Suppressor macrophage (primary cell): ENCODE data around the gene SMCO3.
A peak's percentile ranks its signal among the peaks of the same experiment; 100 is the strongest.
"Not testable (repeated sequence)": the region's sequence is repeated elsewhere in the genome, so short reads cannot be mapped to it uniquely, and the experiment has no call there.

ENCODE experiments used
- DNase-seq, 4 experiments: peaks; one replicate each; pipeline ENCODE4 v3.0.0-alpha.2; 2020 to 2022

Gene SMCO3

GRCh38 chr12:14774074-14774905 lies 39.7 kb downstream of the SMCO3 start:
- peak; percentile 92 to 97 (median 96) for DNase-seq

- no peak for DNase-seq
Measured at GRCh38 chr12:14773685-14774073, 40.3 kb downstream of the SMCO3 start.

GRCh38 chr12:14772946-14773345 lies 41.0 kb downstream of the SMCO3 start:
- DNase-seq: no peak

DNA sequence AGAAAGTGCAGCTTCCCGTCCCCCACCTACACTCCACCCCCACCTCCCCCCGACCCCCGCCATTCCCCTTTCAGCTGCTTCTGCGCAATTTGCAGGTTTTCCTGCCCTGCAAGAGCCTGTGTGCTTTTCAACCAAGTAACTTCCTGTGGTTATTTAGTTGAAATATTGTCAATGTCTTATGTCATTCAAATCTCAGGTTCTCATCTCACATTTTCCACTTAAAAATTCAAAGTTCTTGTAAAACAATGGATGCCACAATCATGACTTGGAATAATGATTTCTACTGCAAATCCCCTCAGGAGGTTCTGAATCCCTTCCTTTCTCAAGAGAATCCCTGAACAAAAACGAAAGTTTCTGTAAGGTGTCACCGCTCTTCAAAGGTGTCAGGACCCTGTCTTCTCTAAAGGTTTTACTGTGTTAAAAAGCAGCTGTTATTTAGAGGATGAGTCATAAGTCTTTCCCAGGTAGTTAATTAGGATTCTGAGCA lies 42.3 kb downstream of the SMCO3 start:
- peak in 3 of 4 experiments; percentile 27 to 38 (median 31) for DNase-seq

- peak; percentile 94 to 98 (median 96) for DNase-seq
Measured at GRCh38 chr12:14770496-14771461, 43.2 kb downstream of the SMCO3 start.

GRCh38 chr12:14769969-14770495 lies 44.0 kb downstream of the SMCO3 start:
- peak; percentile 82 to 91 (median 86) for DNase-seq

GRCh38 chr12:14769466-14769968 lies 44.5 kb downstream of the SMCO3 start:
- DNase-seq: peak in 3 of 4 experiments; percentile 13 to 27 (median 14)

- DNase-seq: peak in 1 of 4 experiments; percentile 4
Measured at GRCh38 chr12:14768823-14769405, 45.1 kb downstream of the SMCO3 start.

DNA sequence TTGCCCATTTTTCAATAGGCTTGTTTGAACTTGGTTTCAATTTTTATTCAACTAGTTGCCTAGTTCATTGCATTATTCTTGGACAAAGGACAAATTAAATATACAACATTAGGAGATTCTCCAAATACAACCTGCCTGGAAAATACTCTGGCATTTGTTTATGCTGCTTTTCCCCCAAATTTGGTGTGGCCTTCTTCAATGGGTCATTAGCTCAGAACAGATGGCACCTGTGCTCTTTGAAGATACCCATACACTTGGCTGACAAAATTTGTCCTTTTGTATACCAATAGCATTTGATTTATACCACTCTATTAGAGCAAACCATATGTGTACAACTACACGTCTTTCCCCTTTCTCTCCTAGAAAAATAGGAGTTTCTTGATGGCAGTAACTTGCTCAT lies 46.4 kb downstream of the SMCO3 start:
- DNase-seq: no peak

- DNase-seq: no peak
Measured at GRCh38 chr12:14766649-14767215, 47.2 kb downstream of the SMCO3 start.

DNA sequence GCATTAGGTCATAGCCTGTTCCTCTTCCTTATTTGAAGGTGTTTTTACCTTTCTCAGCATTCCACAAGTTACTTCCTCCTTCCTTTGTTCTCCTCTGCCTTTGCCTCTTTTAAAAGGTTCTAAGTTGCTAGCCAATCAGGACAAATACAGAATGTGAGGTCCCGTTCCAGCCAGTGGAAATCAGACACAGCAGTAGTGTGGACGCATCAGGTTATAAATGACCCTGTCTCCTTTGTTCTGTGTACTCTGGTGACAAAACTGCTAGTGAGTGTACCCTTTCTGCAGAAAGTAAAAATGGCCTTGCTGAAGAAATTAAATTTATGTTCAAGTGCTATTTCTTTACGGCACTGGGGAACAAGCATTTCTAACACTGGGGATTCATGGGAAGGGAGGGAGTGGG lies 48.0 kb downstream of the SMCO3 start:
- not testable (repeated sequence) for DNase-seq

- no peak for DNase-seq
Measured at GRCh38 chr12:14765398-14765797, 48.6 kb downstream of the SMCO3 start.

- DNase-seq: not testable (repeated sequence)
Measured at GRCh38 chr12:14759711-14760280, 54.2 kb downstream of the SMCO3 start.

- peak in 1 of 4 experiments; percentile 13 for DNase-seq
Measured at GRCh38 chr12:14756334-14757143, 57.4 kb downstream of the SMCO3 start.
